HG03108 (cell line): Measurements from ENCODE around the gene NFIX.

Experiments used
- ATAC-seq: cut with Tn5 transposase; IDR thresholded peaks from one replicate; pipeline ENCODE4 v1.9.1; 2021; ENCODE audit warnings: moderate library complexity; ENCODE audit not compliant: unreplicated experiment

Gene NFIX

GRCh38 chr19:13033819-13034611 is 38.7 kb downstream of the NFIX start:
- ATAC-seq = no peak

DNA sequence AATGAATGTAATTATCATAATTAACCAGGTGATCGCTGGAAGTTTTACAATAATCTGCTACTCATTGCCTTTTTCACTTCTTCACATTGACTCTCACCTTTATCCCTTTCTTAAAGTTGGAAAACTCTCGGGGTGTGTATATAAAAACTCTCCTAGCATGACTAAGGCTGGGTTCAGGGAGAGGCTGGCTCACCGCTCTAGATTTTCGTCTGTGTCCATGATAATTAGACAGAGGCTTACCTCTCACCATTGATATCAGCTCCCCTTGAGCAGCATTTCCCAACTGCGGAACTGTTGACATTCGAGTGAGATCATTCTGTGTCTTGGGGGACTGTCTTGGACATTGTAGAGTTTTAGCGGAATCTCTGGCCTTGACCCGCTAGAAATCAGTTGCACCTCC is 39.4 kb downstream of the NFIX start:
- ATAC-seq = no peak

DNA sequence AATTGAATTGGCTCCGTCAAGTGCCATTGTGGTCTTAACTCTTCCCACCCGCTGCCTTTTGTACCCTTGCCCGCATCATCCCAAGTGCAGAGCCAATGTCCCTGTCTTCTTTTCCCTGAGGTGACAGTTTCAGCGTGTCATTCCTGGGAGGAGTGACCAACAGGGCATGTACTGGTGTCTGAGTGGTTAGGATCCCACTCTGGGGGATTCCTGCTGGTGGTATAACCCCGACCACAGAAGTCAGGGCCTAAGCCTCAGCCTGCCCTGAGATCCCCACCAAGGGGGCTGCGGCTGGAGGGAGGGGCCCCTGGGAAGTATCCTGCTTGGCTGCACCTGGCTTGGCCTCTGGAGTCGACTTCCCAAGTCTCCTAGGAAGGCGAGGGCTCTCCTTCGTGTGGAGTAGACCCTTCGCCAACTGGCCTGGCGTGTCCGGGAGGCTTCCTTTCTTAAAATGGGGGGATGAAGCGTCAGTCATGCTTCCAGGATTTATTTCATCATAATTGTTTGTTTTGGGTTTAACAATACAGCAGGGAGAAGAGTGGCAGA is 40.6 kb downstream of the NFIX start:
- no peak for ATAC-seq

DNA sequence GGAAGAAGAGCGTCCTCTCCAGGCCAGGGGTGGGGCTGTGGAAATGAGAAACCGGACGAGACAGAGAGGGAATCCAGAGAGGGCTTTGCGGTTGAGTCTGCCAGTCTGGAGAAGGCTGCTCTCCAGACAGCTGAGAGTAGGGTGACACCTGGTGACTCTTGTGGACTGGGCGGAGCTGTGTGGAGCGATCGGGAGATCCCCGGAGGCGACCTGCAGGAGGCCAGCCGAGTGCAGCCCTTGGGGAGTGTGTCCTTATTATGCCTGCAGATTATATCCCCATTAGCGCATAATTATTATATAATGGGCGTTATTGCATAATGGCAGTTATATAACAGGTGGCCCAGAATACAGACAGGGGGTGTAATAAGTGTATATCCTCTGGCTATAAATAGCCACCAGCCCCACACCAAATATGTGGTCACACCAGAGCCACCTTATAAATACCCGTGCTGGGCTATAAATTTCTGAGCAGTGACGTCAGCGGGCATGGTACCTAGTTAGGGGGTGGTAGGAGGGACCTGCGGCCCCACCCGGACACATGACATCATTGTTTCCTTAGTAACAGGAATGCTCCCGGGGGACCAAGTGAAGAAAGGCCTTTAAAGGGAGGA is 41.2 kb downstream of the NFIX start:
- no peak for ATAC-seq

- no peak for ATAC-seq
These were observed 41.9 kb downstream of the NFIX start for GRCh38 chr19:13037161-13037560.

GRCh38 chr19:13037731-13038130 is 42.5 kb downstream of the NFIX start:
- ATAC-seq = no peak

DNA sequence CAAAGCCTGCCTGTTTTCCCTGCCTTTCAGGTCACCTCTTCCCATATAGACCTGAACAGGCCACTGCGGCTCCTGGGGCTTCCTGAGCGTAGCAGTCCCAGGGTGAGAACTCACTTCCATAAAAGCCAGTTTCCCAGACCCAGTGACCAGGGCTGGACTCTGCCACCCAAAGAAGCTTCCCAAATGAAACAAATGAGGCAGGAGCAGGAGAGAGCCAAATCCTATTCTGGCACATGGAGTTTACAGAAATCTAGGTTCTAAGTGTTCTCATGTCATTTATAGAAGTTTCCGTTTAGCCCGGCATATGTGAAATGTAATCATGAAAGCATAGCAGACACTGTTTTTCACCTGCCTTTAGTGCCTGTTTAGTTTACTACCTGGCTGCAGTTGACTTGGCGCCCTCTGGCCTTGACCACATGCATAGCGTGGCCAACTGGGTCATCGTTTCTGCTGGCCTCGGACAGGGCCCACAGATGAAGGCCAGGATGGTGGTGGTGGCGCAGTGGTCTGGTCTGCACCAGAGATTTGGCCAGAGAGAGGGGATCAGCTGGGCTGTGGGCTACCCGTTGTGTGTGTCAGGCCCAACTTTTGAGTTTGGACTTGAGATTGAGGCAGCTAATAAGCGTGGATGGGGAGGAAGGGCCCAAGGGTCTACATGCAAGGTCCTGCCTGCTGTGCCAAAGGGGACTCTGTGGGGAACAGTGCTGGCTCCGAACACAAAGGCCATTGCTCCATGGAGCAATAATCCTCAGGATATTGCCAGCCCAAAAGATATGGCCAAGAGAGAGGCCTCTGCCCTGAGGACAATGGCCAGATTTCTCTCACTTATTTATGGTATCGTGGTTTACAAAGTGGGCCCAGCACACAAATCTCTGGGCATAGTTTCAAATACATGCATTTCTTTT is 43.3 kb downstream of the NFIX start:
- ATAC-seq = no peak

DNA sequence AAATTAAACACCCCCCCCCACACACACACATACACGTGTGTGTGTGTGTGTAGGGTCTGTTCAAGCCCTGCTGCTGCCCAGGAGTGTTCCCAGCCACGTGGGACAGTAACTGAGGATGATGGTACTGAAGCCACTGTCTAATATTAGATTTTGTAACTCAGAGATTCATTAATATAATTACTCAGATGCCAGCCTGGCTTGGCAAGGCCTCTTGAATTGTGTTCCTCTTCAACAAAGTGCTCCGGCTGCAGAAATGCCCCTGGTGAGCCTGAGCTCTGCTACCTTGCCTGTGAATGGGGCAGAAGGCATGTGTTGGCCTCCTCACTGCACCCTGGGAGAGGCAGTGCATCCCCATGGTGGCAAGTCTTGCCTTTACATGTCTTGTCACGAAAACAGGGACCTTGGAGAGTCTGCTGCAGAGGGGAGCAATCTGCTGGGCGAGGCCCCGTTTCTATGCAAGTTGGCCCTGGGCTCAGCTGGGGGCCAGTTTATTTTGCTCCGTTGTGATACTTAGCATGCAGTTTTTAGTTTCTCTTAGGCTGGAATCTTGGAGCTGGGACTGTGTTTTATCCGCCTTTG is 44.0 kb downstream of the NFIX start:
- no peak for ATAC-seq

DNA sequence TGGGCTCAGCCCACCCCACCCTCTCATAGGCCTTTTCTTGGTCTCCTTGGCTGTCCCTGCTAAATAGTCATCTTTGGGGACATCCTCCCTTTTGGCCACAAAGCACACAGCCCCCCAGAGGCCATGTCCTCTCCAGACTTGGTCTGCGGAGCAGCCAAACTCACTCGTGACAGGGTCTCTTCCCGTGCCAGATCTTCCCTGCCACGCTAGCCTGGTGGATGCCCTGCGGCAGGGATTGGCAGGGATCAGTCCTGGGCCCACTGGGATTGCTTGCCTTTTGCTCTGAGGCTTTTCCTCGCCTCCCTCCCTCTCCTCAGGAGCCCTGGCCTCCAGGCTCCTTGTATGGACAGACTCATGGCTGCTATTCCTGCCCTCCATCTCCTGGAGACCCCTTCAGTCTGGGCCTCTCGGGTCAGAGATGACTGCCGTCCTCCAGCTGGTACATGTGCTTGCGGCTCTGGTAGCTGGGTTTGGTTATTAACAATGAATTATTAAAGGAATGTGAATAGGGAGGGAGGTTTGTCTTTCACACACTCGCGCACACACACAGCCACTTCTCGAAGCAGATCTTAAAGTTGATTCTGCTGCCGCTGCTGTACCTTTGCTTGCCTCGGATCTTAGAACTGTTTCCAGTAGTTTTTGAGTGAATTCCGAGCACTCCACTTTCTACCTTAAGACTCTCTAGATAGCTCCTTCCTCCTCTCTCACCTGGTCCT is 45.1 kb downstream of the NFIX start:
- no peak for ATAC-seq

DNA sequence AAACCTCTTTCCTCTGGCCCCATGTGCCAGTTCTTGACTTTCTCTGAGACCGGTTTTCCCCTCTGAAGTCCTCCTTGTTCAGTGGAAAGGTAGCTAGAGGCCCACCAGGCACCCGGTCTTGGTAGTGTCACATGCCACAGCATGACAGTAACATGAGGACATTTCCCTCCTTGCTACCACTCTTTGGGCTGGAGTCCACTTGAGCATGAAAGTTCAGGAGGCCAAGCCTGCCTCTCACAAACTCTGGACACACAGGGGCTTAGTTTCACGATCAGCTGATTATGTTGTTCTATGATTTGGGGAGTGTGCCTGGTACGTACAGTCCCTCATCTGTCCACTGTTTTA is 45.6 kb downstream of the NFIX start:
- ATAC-seq = no peak

GRCh38 chr19:13042443-13043130 is 47.3 kb downstream of the NFIX start:
- ATAC-seq = no peak

- ATAC-seq = no peak
These were observed 48.0 kb downstream of the NFIX start for GRCh38 chr19:13043285-13043684.

DNA sequence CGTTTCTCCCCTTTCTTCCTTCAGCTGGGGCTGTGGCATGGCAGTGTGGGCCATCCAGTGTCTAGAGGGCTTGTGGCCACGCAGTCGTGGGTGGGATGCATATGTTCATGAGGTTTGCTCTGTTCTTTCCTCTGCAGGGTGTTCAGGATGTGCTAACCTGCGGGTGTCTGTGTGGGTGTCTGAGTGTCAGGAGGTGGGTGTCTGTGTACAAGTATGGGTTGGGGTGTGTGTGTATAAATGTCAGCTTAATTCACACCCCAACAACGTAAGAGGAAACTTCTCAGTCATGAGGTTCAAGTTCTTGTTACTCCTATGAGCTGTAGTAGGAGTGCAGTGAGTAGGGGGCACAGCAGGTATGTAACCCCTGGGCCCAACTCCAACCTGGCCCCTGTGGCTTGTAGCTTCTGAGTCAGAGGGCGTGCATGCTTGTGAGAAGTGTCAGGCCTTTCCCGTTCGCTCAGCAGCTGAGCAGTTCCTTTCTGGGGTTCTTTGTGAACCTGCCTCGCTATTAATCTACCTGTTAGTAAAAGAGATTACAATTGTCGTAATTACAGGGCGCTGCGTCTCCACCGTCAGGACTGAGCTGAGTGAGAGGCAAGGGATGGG is 49.1 kb downstream of the NFIX start:
- no peak for ATAC-seq

GRCh38 chr19:13045812-13046211 is 50.5 kb downstream of the NFIX start:
- no peak for ATAC-seq

GRCh38 chr19:13047374-13047773 is 52.1 kb downstream of the NFIX start:
- no peak for ATAC-seq

- no peak for ATAC-seq
These were observed 55.0 kb downstream of the NFIX start for GRCh38 chr19:13050274-13050673.

DNA sequence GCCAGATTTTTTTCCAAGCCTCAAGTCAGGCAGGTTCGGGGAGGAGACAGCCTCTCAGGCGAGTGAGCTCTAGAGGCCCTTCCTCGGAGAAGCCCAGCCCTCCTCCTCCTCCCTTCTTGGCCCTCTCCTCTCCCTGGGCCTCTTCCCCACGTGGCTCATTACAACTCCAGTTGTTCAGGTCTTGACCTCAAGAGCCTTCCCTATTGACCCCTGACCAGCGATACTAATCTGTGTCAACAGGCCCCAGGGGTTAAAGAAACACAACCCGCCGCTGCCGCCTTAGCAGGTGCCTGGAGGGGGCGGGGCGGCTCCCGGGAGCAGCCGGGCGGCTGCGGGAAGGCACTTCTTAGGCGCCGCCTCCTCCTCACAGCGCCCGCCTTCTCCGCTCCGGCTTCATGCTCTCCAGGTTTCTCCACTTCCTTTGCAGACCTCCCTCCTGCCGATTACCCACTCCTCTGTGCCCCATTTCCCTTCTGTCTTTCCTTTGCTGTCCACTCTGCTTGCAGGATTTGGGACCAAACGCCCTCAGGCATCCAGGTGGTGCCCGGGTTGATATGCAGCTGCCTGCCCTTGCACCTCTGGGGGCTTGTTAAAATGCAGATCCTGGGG is 56.4 kb downstream of the NFIX start:
- no peak for ATAC-seq

- ATAC-seq = no peak
These were observed 57.3 kb downstream of the NFIX start for GRCh38 chr19:13052447-13053175.
